Measurements from ENCODE around the gene SIPA1L3.

DNA sequence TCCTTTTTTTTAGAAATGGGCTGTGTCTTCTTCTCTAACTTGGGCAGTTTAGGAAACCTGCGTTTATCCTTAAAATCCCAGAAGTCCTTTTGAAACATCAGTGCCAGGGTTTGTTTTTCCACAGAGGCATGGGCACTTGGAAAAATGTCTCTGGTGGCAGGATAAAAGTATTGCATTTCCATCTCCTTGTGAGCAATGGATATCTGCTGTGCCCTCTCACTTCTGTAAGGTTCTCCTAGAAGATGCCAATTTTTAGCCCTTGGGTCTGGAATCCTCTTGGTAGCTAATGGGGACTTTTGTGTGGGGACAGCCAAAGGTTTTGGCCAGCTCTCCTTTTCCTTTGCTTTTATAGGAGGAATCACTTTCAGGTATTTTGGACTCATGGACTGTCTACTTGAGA is 21.6 kb upstream of the SIPA1L3 start:
- TF ChIP-seq, protein P1, sequence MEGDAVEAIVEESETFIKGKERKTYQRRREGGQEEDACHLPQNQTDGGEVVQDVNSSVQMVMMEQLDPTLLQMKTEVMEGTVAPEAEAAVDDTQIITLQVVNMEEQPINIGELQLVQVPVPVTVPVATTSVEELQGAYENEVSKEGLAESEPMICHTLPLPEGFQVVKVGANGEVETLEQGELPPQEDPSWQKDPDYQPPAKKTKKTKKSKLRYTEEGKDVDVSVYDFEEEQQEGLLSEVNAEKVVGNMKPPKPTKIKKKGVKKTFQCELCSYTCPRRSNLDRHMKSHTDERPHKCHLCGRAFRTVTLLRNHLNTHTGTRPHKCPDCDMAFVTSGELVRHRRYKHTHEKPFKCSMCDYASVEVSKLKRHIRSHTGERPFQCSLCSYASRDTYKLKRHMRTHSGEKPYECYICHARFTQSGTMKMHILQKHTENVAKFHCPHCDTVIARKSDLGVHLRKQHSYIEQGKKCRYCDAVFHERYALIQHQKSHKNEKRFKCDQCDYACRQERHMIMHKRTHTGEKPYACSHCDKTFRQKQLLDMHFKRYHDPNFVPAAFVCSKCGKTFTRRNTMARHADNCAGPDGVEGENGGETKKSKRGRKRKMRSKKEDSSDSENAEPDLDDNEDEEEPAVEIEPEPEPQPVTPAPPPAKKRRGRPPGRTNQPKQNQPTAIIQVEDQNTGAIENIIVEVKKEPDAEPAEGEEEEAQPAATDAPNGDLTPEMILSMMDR (IDR thresholded peaks at IDR 0.05): no peak
- TF ChIP-seq EP300 (IDR thresholded peaks at IDR 0.05) (no peak), POLR2A (IDR thresholded peaks at IDR 0.05) (no peak), POLR2AphosphoS5 (IDR thresholded peaks at IDR 0.05) (no peak)
